GM23338 (cell line): ENCODE measurements around the gene TAOK2. TPM values are rescaled to one million over a fixed set of nuclear protein-coding genes. Genes with fewer than 3 reads are reported as not detected.

ENCODE experiments used
- EZH2 ChIP-seq: fragments of 200-600 bp; sonication (generic); IDR thresholded peaks from one replicate; pipeline ENCODE4 v1.8.0; 2017; ENCODE audit warnings: antibody characterized with exemption, mild to moderate bottlenecking, low read depth; ENCODE audit not compliant: unreplicated experiment
- JUNB ChIP-seq: IDR thresholded peaks from one replicate; pipeline ENCODE4 v1.6.1; 2016; ENCODE audit warnings: antibody characterized with exemption; ENCODE audit not compliant: unreplicated experiment
- NANOG ChIP-seq: IDR thresholded peaks from 2 replicates; pipeline ENCODE4 v1.6.1; 2016; ENCODE audit warnings: antibody characterized with exemption, borderline replicate concordance
- POLR2AphosphoS5 ChIP-seq: IDR thresholded peaks from 2 replicates; pipeline ENCODE4 v1.6.1; 2016; ENCODE audit warnings: antibody characterized with exemption, low read depth
- ZNF114 ChIP-seq: fragments of 250-450 bp; sonication (Bioruptor Pico); IDR thresholded peaks from 2 replicates; pipeline ENCODE4 v1.5.0; 2020; ENCODE audit warnings: mild to moderate bottlenecking, moderate library complexity
- polyA plus RNA-seq: library from polyadenylated mRNA; unstranded; fragments of >200 nt; fragmentation: Nextera tagmentation; extraction: Ambion mirVana; gene quantifications from 2 replicates; pipeline ENCODE4 v1.2.1, GENCODE V29; 2016
- total RNA-seq: library from RNA; depleted of rRNA; stranded (reverse); fragments of >200 nt; shearing (Covaris generic); gene quantifications from 2 replicates; pipeline ENCODE4 v1.2.3, GENCODE V29; 2014
- TF ChIP-seq, protein P1 (sequence below): fragments of 250-450 bp; sonication (Bioruptor Pico); IDR thresholded peaks from 2 replicates; pipeline ENCODE4 v1.5.0; 2020; ENCODE audit warnings: mild to moderate bottlenecking, moderate library complexity
- TF ChIP-seq, protein P2 (sequence below), 2 experiments: fragments of 200-600 bp in 1 of 2; sonication (generic) in 1 of 2; conservative IDR thresholded peaks; 2 replicates each; pipeline versions ENCODE4 v1.5.1 to v1.6.1; 2016 to 2017; ENCODE audit warnings: antibody characterized with exemption in 2 of 2, low read depth in 2 of 2, mild to moderate bottlenecking in 2 of 2, moderate library complexity in 1 of 2

TAOK2 gene
- total and polyA plus RNA-seq, 2 experiments from 2014 or later: 8.8 to 45.2 TPM

DNA sequence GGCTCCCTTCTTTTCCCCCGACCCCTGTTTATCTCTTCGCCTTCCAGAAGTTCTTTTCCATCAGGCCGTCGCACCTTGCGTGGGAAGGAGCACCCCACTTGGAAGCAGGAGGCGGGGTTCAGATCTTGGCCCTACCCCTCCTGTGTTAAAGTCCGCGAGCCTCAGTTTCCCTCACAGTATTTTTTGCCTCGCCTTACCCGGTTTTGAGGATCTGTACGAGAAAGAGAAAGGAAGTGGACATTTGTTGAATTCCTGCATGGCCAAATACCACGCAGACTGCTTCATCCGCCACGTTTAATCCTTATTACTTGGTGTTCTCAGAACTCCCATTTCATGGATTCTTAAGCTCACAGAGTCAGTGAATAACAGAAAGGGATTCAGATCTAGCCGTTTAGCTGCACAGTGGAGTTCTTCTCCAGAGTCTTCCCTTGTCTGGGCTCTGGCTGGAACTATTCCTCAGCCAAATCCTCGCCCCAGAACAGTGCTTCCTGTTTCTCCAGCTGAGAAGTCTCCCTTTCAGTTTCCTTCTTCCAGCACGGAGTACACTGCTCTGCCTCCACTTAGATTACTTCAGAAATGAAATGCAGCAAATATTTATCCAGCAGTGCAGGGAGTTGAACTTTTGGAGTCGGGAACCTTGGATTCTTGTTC lies 11.2 kb upstream of the TAOK2 start (continued):
- TF ChIP-seq, protein P1, sequence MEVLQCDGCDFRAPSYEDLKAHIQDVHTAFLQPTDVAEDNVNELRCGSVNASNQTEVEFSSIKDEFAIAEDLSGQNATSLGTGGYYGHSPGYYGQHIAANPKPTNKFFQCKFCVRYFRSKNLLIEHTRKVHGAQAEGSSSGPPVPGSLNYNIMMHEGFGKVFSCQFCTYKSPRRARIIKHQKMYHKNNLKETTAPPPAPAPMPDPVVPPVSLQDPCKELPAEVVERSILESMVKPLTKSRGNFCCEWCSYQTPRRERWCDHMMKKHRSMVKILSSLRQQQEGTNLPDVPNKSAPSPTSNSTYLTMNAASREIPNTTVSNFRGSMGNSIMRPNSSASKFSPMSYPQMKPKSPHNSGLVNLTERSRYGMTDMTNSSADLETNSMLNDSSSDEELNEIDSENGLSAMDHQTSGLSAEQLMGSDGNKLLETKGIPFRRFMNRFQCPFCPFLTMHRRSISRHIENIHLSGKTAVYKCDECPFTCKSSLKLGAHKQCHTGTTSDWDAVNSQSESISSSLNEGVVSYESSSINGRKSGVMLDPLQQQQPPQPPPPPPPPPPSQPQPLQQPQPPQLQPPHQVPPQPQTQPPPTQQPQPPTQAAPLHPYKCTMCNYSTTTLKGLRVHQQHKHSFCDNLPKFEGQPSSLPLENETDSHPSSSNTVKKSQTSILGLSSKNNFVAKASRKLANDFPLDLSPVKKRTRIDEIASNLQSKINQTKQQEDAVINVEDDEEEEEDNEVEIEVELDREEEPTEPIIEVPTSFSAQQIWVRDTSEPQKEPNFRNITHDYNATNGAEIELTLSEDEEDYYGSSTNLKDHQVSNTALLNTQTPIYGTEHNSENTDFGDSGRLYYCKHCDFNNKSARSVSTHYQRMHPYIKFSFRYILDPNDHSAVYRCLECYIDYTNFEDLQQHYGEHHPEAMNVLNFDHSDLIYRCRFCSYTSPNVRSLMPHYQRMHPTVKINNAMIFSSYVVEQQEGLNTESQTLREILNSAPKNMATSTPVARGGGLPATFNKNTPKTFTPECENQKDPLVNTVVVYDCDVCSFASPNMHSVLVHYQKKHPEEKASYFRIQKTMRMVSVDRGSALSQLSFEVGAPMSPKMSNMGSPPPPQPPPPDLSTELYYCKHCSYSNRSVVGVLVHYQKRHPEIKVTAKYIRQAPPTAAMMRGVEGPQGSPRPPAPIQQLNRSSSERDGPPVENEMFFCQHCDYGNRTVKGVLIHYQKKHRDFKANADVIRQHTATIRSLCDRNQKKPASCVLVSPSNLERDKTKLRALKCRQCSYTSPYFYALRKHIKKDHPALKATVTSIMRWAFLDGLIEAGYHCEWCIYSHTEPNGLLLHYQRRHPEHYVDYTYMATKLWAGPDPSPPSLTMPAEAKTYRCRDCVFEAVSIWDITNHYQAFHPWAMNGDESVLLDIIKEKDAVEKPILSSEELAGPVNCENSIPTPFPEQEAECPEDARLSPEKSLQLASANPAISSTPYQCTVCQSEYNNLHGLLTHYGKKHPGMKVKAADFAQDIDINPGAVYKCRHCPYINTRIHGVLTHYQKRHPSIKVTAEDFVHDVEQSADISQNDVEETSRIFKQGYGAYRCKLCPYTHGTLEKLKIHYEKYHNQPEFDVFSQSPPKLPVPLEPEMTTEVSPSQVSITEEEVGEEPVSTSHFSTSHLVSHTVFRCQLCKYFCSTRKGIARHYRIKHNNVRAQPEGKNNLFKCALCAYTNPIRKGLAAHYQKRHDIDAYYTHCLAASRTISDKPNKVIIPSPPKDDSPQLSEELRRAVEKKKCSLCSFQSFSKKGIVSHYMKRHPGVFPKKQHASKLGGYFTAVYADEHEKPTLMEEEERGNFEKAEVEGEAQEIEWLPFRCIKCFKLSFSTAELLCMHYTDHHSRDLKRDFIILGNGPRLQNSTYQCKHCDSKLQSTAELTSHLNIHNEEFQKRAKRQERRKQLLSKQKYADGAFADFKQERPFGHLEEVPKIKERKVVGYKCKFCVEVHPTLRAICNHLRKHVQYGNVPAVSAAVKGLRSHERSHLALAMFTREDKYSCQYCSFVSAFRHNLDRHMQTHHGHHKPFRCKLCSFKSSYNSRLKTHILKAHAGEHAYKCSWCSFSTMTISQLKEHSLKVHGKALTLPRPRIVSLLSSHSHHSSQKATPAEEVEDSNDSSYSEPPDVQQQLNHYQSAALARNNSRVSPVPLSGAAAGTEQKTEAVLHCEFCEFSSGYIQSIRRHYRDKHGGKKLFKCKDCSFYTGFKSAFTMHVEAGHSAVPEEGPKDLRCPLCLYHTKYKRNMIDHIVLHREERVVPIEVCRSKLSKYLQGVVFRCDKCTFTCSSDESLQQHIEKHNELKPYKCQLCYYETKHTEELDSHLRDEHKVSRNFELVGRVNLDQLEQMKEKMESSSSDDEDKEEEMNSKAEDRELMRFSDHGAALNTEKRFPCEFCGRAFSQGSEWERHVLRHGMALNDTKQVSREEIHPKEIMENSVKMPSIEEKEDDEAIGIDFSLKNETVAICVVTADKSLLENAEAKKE (CRISPR knock-in tag): no peak
- TF ChIP-seq NANOG: no peak
- no peak for TF ChIP-seq JUNB
- no peak for TF ChIP-seq ZNF114 (CRISPR knock-in tag)
- no peak for TF ChIP-seq EZH2
- no peak for TF ChIP-seq POLR2AphosphoS5
- TF ChIP-seq, protein P2, sequence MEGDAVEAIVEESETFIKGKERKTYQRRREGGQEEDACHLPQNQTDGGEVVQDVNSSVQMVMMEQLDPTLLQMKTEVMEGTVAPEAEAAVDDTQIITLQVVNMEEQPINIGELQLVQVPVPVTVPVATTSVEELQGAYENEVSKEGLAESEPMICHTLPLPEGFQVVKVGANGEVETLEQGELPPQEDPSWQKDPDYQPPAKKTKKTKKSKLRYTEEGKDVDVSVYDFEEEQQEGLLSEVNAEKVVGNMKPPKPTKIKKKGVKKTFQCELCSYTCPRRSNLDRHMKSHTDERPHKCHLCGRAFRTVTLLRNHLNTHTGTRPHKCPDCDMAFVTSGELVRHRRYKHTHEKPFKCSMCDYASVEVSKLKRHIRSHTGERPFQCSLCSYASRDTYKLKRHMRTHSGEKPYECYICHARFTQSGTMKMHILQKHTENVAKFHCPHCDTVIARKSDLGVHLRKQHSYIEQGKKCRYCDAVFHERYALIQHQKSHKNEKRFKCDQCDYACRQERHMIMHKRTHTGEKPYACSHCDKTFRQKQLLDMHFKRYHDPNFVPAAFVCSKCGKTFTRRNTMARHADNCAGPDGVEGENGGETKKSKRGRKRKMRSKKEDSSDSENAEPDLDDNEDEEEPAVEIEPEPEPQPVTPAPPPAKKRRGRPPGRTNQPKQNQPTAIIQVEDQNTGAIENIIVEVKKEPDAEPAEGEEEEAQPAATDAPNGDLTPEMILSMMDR (conservative IDR thresholded peaks at IDR 0.05; ENCODE audit: low read depth in 2 of 2): no peak
